DOHH2 (cell line): Measurements from ENCODE around the gene C1orf87.

Experiments used
- CTCF ChIP-seq: fragments of 200-600 bp; sonication (generic); IDR thresholded peaks from one replicate; pipeline ENCODE4 v1.5.1; 2014; ENCODE audit warnings: antibody characterized with exemption, mild to moderate bottlenecking, low read depth, low read length; ENCODE audit not compliant: poor library complexity, severe bottlenecking
- EZH2phosphoT487 ChIP-seq: fragments of 200-600 bp; sonication (generic); IDR thresholded peaks from 2 replicates; pipeline ENCODE4 v1.6.1; 2017; ENCODE audit warnings: borderline replicate concordance, mild to moderate bottlenecking, antibody characterized with exemption, low read length, moderate library complexity, mixed read lengths

- peak; percentile 11 for TF ChIP-seq CTCF
- no peak for TF ChIP-seq EZH2phosphoT487
Measured at GRCh38 chr1:60088620-60089155, 15.1 kb upstream of the C1orf87 start.
